ENCODE results near the gene ZC3H4. TPM values are rescaled to one million over a fixed set of nuclear protein-coding genes. Genes with fewer than 3 reads are reported as not detected.

ZC3H4 gene
- total RNA-seq, 1 experiment from 2014 or later: 45.1 TPM

- no peak overlapping the region for H3K4me3 ChIP-seq (replicated peaks in 1 of 2; ENCODE audit: low read depth in 1 of 2, low read length in 2 of 2)
- H3K9ac ChIP-seq (ENCODE audit: low read length): peak overlapping the region; percentile 61; the same call in 1 of the 2 replicates
- ChIA-PET CTCF (interaction anchor here (0.7 to 1.5 kb wide), 4 partner anchors 15 to 85 kb away, joined by 3 to 6 read pairs (median 3); no protein-coding TSS in a partner anchor), POLR2A (interaction anchor here (4.5 kb wide), 1 partner anchor 16 kb away, joined by 27 read pairs; the partner anchor contains the start of gene ZC3H4), RAD21 (ENCODE audit: low non-redundant PET in 1 of 2, low total read pairs in 2 of 2, uncharacterized antibody in 2 of 2, unreplicated experiment in 2 of 2) (no interaction called here)
- H3K27me3 ChIP-seq (ENCODE audit: insufficient read depth, low read length): no peaks in the 10 kb centered on the region
- H3K9me2 ChIP-seq (ENCODE audit: insufficient read depth): no peaks in the 10 kb centered on the region
- intact Hi-C loops (cut with micrococcal nuclease): no loop called here
- peaks cover 65% of the 10 kb centered on the region for H3K79me2 ChIP-seq (ENCODE audit: insufficient read depth, low read length)
- H3K4me1 ChIP-seq (ENCODE audit: control insufficient read depth in 1 of 2, insufficient read depth in 2 of 2, low read length in 2 of 2): peaks cover 50 to 68% of the 10 kb centered on the region in 2 experiments
- DNase-seq (ENCODE audit: low read depth, low spot score) (no peak), ATAC-seq (no peak)
- peak overlapping the region; percentile 85 for H3K4me2 ChIP-seq (ENCODE audit: low read length)
- H2AFZ ChIP-seq (ENCODE audit: low read depth, low read length, poor library complexity, severe bottlenecking): no peak overlapping the region
- TF ChIP-seq ZBTB33 (IDR thresholded peaks at IDR 0.05; ENCODE audit: extremely low read depth, insufficient replicate concordance, low read length) (no peak), SRF (IDR thresholded peaks at IDR 0.05; ENCODE audit: low read depth) (no peak), EZH2 (IDR thresholded peaks at IDR 0.05) (no peak), EGR1 (IDR thresholded peaks at IDR 0.05; ENCODE audit: low read depth) (no peak), TCF7L2 (IDR thresholded peaks at IDR 0.05; ENCODE audit: borderline replicate concordance, extremely low read depth, insufficient read depth, insufficient read length) (no peak), YY1 (IDR thresholded peaks at IDR 0.05; ENCODE audit: extremely low read depth, insufficient replicate concordance, low read depth, low read length) (no peak), CTCF (IDR thresholded peaks at IDR 0.05 in 2 of 3, conservative IDR thresholded peaks at IDR 0.05 in 1 of 3; ENCODE audit: borderline replicate concordance in 1 of 3, insufficient read depth in 1 of 3, low read depth in 2 of 3, low read length in 2 of 3) (no peak), POLR2A (IDR thresholded peaks at IDR 0.05; ENCODE audit: borderline replicate concordance, extremely low read depth, insufficient read depth, insufficient read length) (no peak), JUND (IDR thresholded peaks at IDR 0.05) (no peak), MAX (IDR thresholded peaks at IDR 0.05) (no peak), EZH2phosphoT487 (IDR thresholded peaks at IDR 0.05; ENCODE audit: borderline replicate concordance) (no peak), CEBPB (IDR thresholded peaks at IDR 0.05; ENCODE audit: low read depth) (no peak), SP1 (IDR thresholded peaks at IDR 0.05; ENCODE audit: low read depth) (no peak), ZNF274 (IDR thresholded peaks at IDR 0.05; ENCODE audit: low read depth, low read length) (no peak), ELF1 (IDR thresholded peaks at IDR 0.05; ENCODE audit: borderline replicate concordance, low read depth) (no peak)
- BruUV-seq (replicated peaks): no TSS peak
- H3K36me3 ChIP-seq (ENCODE audit: control insufficient read depth in 1 of 2, insufficient read depth in 2 of 2, low read length in 2 of 2): peaks cover 0 to 5% of the 10 kb centered on the region in 2 experiments; a peak in 1 of 4 replicates
- H3K9me3 ChIP-seq (ENCODE audit: control insufficient read depth in 1 of 2, insufficient read depth in 1 of 2, low read depth in 1 of 2, low read length in 2 of 2): no peaks in the 10 kb centered on the region
- peak overlapping the region; percentile 66; the same call in 1 of the 2 replicates for H3K27ac ChIP-seq (ENCODE audit: low read depth, low read length)
- H4K20me1 ChIP-seq (ENCODE audit: insufficient read depth): no peaks in the 10 kb centered on the region
Measured at GRCh38 chr19:47097396-47098201, 16.0 kb downstream of the ZC3H4 start.
